Keratinocyte (primary cell): ENCODE results near the gene DTX3L.

ENCODE experiments used
- CTCF ChIP-seq, 3 experiments: IDR thresholded peaks in 1 of 3; conservative IDR thresholded peaks in 1 of 3; optimal IDR thresholded peaks in 1 of 3; 2 replicates in 2 of 3; 3 replicates in 1 of 3; pipeline versions ENCODE3 to v1.5.1; 2011; ENCODE audit warnings: low read length in 3 of 3, mild to moderate bottlenecking in 3 of 3, moderate library complexity in 2 of 3, control low read depth in 1 of 3, inconsistent platforms in 1 of 3; ENCODE audit not compliant: insufficient read depth in 2 of 3; ENCODE audit errors: extremely low read depth in 1 of 3
- EZH2 ChIP-seq: IDR thresholded peaks from one replicate; pipeline ENCODE4 v1.6.1; 2012; ENCODE audit warnings: inconsistent platforms, mild to moderate bottlenecking, low read length, moderate library complexity

- TF ChIP-seq CTCF (optimal IDR thresholded peaks at IDR 0.05 in 1 of 3, IDR thresholded peaks at IDR 0.05 in 1 of 3, conservative IDR thresholded peaks at IDR 0.05 in 1 of 3; ENCODE audit: extremely low read depth in 1 of 3, insufficient read depth in 2 of 3, low read length in 3 of 3), result no peak
- no peak for TF ChIP-seq EZH2
Observed at GRCh38 chr3:122536632-122537001, 27.5 kb upstream of the DTX3L start.
